GM12878 (cell line): ENCODE results near the gene MAPRE2. TPM values are rescaled to one million over a fixed set of nuclear protein-coding genes. Genes with fewer than 3 reads are reported as not detected.

Source experiments
- ATAC-seq: fragments of 200-7000 bp; cut with Tn5 transposase; 3 replicates; pipeline ENCODE4 v1.9.1; 2020; ENCODE audit warnings: mild to moderate bottlenecking, moderate library complexity
- BruUV-seq: library from RNA; stranded (reverse); fragments of 400-500 nt; replicated peaks from 2 replicates; lab custom pipeline; 2021; lab: Mats Ljungman, UMichigan
- CTCF ChIA-PET: fragments of 300-600 bp; sonication (Branson Sonifier 250); formaldehyde crosslinking; extraction: SDS; loops from one replicate; lab custom pipeline; 2021; ENCODE audit warnings: inconsistent platforms; lab: Yijun Ruan, JAX
- POLR2A ChIA-PET: fragments of 350-600 bp; formaldehyde crosslinking; extraction: SDS; loops from one replicate; lab custom pipeline; 2021; ENCODE audit warnings: inconsistent platforms; lab: Charles Lee
- RAD21 ChIA-PET: fragments of 300-600 bp; sonication (Branson Sonifier 250); formaldehyde crosslinking; loops from one replicate; lab custom pipeline; 2023; ENCODE audit warnings: antibody characterized with exemption; ENCODE audit not compliant: unreplicated experiment; lab: Charles Lee
- SMC1A ChIA-PET: fragments of 300-600 bp; sonication (Branson Sonifier 250); formaldehyde crosslinking; loops from one replicate; lab custom pipeline; 2023; ENCODE audit not compliant: unreplicated experiment, uncharacterized antibody; lab: Charles Lee
- DNase-seq: peaks from one replicate; pipeline ENCODE4 v3.0.0-alpha.2; 2011; ENCODE audit warnings: low read depth, low spot score
- FAIRE-seq: peaks from 3 replicates; lab custom pipeline; 2011; peaks lifted over from hg19 to GRCh38; lab: Jason Lieb, UNC
- H2AFZ ChIP-seq: 2 replicates; pipeline ENCODE4 v1.6.0; 2011; ENCODE audit warnings: low read depth, low read length, control low read depth; ENCODE audit not compliant: control insufficient read depth
- H3K27ac ChIP-seq: 2 replicates; pipeline ENCODE4 v1.5.1; 2011; ENCODE audit warnings: control low read depth; ENCODE audit not compliant: control insufficient read depth, insufficient read depth
- H3K27me3 ChIP-seq, 2 experiments: replicated peaks in 1 of 2; 2 replicates each; pipeline versions ENCODE4 v1.6.0 to v1.6.1; 2011; ENCODE audit warnings: low read length in 1 of 2; ENCODE audit not compliant: control insufficient read depth in 2 of 2, insufficient read depth in 2 of 2
- H3K36me3 ChIP-seq, 2 experiments: 2 replicates each; pipeline ENCODE4 v1.5.1; 2011; ENCODE audit warnings: low read length in 1 of 2; ENCODE audit not compliant: control insufficient read depth in 2 of 2, insufficient read depth in 2 of 2
- H3K4me1 ChIP-seq: 2 replicates; pipeline ENCODE4 v1.6.1; 2011; ENCODE audit warnings: mild to moderate bottlenecking, low read length, moderate library complexity, mixed read lengths; ENCODE audit not compliant: control insufficient read depth, insufficient read depth
- H3K4me2 ChIP-seq: 2 replicates; pipeline ENCODE4 v1.6.0; 2011; ENCODE audit warnings: control low read depth; ENCODE audit not compliant: control insufficient read depth, insufficient read depth
- H3K4me3 ChIP-seq: fragments of 200-600 bp; sonication (generic); 2 replicates; pipeline ENCODE4 v1.5.1; 2016
- H3K79me2 ChIP-seq: 2 replicates; pipeline ENCODE4 v1.6.0; 2011; ENCODE audit warnings: low read length; ENCODE audit not compliant: control insufficient read depth, insufficient read depth
- H3K9ac ChIP-seq: 2 replicates; pipeline ENCODE4 v1.8.0; 2011; ENCODE audit warnings: low read length, control low read depth, mixed read lengths; ENCODE audit not compliant: control insufficient read depth, insufficient read depth
- H3K9me3 ChIP-seq: replicated peaks from 3 replicates; pipeline ENCODE4 v1.5.1; 2011; ENCODE audit warnings: mild to moderate bottlenecking, low read length; ENCODE audit not compliant: control insufficient read depth, insufficient read depth
- H4K20me1 ChIP-seq: 2 replicates; pipeline ENCODE4 v1.6.0; 2011; ENCODE audit not compliant: control insufficient read depth, insufficient read depth
- ASH2L ChIP-seq: fragments of 300-600, 200-600 bp; sonication (generic); IDR thresholded peaks from 2 replicates; pipeline ENCODE4 v1.6.1; 2017; ENCODE audit warnings: low read depth, mild to moderate bottlenecking, borderline replicate concordance
- BCL3 ChIP-seq: IDR thresholded peaks from 2 replicates; pipeline ENCODE4 v1.6.1; 2011; ENCODE audit warnings: borderline replicate concordance, low read depth, mild to moderate bottlenecking, moderate library complexity, low read length; ENCODE audit not compliant: insufficient read depth, poor library complexity, severe bottlenecking
- BHLHE40 ChIP-seq, 2 experiments: fragments of 450-650 bp in 1 of 2; IDR thresholded peaks; 2 replicates each; pipeline ENCODE4 v1.6.1; 2011 to 2017; ENCODE audit warnings: low read depth in 2 of 2, borderline replicate concordance in 1 of 2, improper control_type of control experiment in 1 of 2, low read length in 1 of 2, mild to moderate bottlenecking in 1 of 2
- CBX3 ChIP-seq: fragments of 200-600 bp; sonication (generic); IDR thresholded peaks from 2 replicates; pipeline ENCODE4 v1.6.1; 2016; ENCODE audit warnings: low read depth, borderline replicate concordance
- FOXK2 ChIP-seq: fragments of 450-650 bp; IDR thresholded peaks from 2 replicates; pipeline ENCODE4 v1.6.1; 2017; ENCODE audit warnings: mild to moderate bottlenecking, moderate library complexity
- FOXM1 ChIP-seq: IDR thresholded peaks from 2 replicates; pipeline ENCODE4 v1.6.1; 2012; ENCODE audit warnings: low read depth, mild to moderate bottlenecking, inconsistent platforms, low read length, moderate library complexity
- HCFC1 ChIP-seq: fragments of 150-350 bp; IDR thresholded peaks from 2 replicates; pipeline ENCODE4 v1.6.1; 2014; ENCODE audit warnings: low read length
- IKZF1 ChIP-seq: fragments of 450-650 bp; conservative IDR thresholded peaks from 2 replicates; pipeline ENCODE4 v1.6.1; 2017; ENCODE audit warnings: antibody characterized with exemption, mild to moderate bottlenecking
- KAT2A ChIP-seq: conservative IDR thresholded peaks from 2 replicates; pipeline ENCODE4 v1.6.1; 2011; ENCODE audit warnings: low read depth, low read length; ENCODE audit not compliant: control insufficient read depth
- NFXL1 ChIP-seq: fragments of 450-650 bp; IDR thresholded peaks from 2 replicates; pipeline ENCODE4 v1.6.1; 2017; ENCODE audit warnings: antibody characterized with exemption, mild to moderate bottlenecking, borderline replicate concordance
- POLR2A ChIP-seq: IDR thresholded peaks from 2 replicates; pipeline ENCODE4 v1.6.1; 2011; ENCODE audit warnings: low read depth, mild to moderate bottlenecking, low read length
- RAD21 ChIP-seq: IDR thresholded peaks from 2 replicates; pipeline ENCODE4 v1.6.1; 2011; ENCODE audit warnings: mild to moderate bottlenecking, low read depth, low read length, moderate library complexity; ENCODE audit not compliant: insufficient read depth
- REST ChIP-seq: IDR thresholded peaks from 2 replicates; pipeline ENCODE4 v1.6.1; 2012; ENCODE audit warnings: mild to moderate bottlenecking, low read depth, low read length
- RUNX3 ChIP-seq: IDR thresholded peaks from 2 replicates; pipeline ENCODE4 v1.6.1; 2012; ENCODE audit warnings: low read length, inconsistent platforms
- STAT3 ChIP-seq: IDR thresholded peaks from 2 replicates; pipeline ENCODE4 v1.6.1; 2011; ENCODE audit warnings: low read depth, low read length, improper control_type of control experiment
- TCF12 ChIP-seq: IDR thresholded peaks from 2 replicates; pipeline ENCODE4 v1.6.1; 2011; ENCODE audit warnings: low read depth, mild to moderate bottlenecking, low read length
- WGBS: methylation state at CpG from one replicate; pipeline ENCODE4 v1.1.6; 2016; ENCODE audit warnings: low lambda C conversion rate; ENCODE audit not compliant: insufficient replicate concordance, insufficient coverage; ENCODE audit errors: missing lambda C conversion rate; 5-methylcytosine and 5-hydroxymethylcytosine counted together
- in situ Hi-C: fragments of 300-500 bp; cut with MboI; formaldehyde crosslinking; loops from 9 replicates; pipeline ENCODE4 v1.14.3; 2018; ENCODE audit warnings: mixed read lengths
- intact Hi-C: fragments of 100-400 bp; cut with micrococcal nuclease; formaldehyde crosslinking; loops from one replicate; pipeline ENCODE4 v1.14.2; 2022; ENCODE audit not compliant: unreplicated experiment
- polyA plus RNA-seq, 11 experiments: library from polyadenylated mRNA; depleted of rRNA in 4 of 11; unstranded in 6 of 11; stranded (reverse) in 5 of 11; fragments of >200 nt; fragmentation: Nextera tagmentation in 4 of 11; fragmentation: Illumina TruSeq in 1 of 11; extraction: Ambion mirVana in 4 of 11; extraction: Trizol in 1 of 11; gene quantifications; 1 replicate in 1 of 11; 2 replicates in 10 of 11; pipeline versions ENCODE4 v1.2.1 to v1.2.3, GENCODE V29; 2011 to 2016; ENCODE audit warnings: inconsistent platforms in 2 of 11, missing spikeins in 2 of 11, low read depth in 1 of 11
- total RNA-seq, 4 experiments: library from RNA; depleted of rRNA in 3 of 4; stranded (reverse); fragments of >200 nt in 3 of 4; fragmentation: Illumina TruSeq in 1 of 4; extraction: Trizol in 1 of 4; gene quantifications; 2 replicates each; pipeline versions ENCODE4 v1.2.1 to v1.2.3, GENCODE V29; 2013 to 2021

Gene MAPRE2
- total and polyA plus RNA-seq, 10 of the 15 experiments (the other 5 are each of a cell fraction or from before 2014, with no cell fraction given), result 11.0 to 50.6 (median 24.0) TPM

GRCh38 chr18:35027206-35027605, 14.0 kb upstream of the MAPRE2 start (continued):
- no peak for TF ChIP-seq REST
- TF ChIP-seq IKZF1, result no peak
- no peak for TF ChIP-seq STAT3
- no peak for TF ChIP-seq HCFC1

- DNase-seq (no peak), FAIRE-seq (no peak), ATAC-seq (no peak)
- BruUV-seq, result no TSS peak
- ChIA-PET RAD21 (interaction anchor here (0.6 to 7.0 kb wide), 15 partner anchors 12 to 358 kb away, joined by 3 to 83 read pairs (median 7); partner anchors contain the start of gene MAPRE2), POLR2A (interaction anchor here (1.0 to 5.0 kb wide), 6 partner anchors 12 to 44 kb away, joined by 3 to 49 read pairs (median 8); partner anchors contain the start of gene MAPRE2), CTCF (interaction anchor here (0.7 to 7.5 kb wide), 18 partner anchors 10 to 358 kb away, joined by 3 to 157 read pairs (median 10); partner anchors contain the start of gene MAPRE2), SMC1A (interaction anchor here (0.7 to 7.7 kb wide), 23 partner anchors 8 to 322 kb away, joined by 3 to 145 read pairs (median 4); partner anchors contain the start of gene MAPRE2)
- peaks cover 10% of the 10 kb centered on the region for H3K4me1 ChIP-seq
- no peak overlapping the region for H2AFZ ChIP-seq
- no peak overlapping the region for H3K27ac ChIP-seq
- H3K4me3 ChIP-seq, result no peak overlapping the region
- H3K36me3 ChIP-seq, result no peaks in the 10 kb centered on the region
- no peaks in the 10 kb centered on the region for H3K27me3 ChIP-seq
- H3K79me2 ChIP-seq, result no peaks in the 10 kb centered on the region
- in situ Hi-C loops, result loop anchor here (10.0 kb wide), 1 partner anchor 316 kb away; the partner anchor contains the start of gene ZNF24
- H4K20me1 ChIP-seq, result no peaks in the 10 kb centered on the region
- H3K9ac ChIP-seq, result no peak overlapping the region
- H3K9me3 ChIP-seq, result peaks cover 2% of the 10 kb centered on the region; the same call in 1 of the 3 replicates
- 94% methylated on average over 2 of the region's 2 CpGs for WGBS
- H3K4me2 ChIP-seq, result no peak overlapping the region
- intact Hi-C loops, result loop anchor here (5.0 kb wide), 1 partner anchor 329 kb away; no protein-coding TSS in a partner anchor
- TF ChIP-seq BCL3, result no peak
- TF ChIP-seq RUNX3, result no peak
- TF ChIP-seq KAT2A, result no peak
- TF ChIP-seq NFXL1, result no peak
- no peak for TF ChIP-seq POLR2A
- no peak for TF ChIP-seq ASH2L
- TF ChIP-seq RAD21, result no peak
- TF ChIP-seq FOXK2, result no peak
- TF ChIP-seq TCF12, result no peak
- no peak for TF ChIP-seq BHLHE40 (IDR thresholded peaks at IDR 0.05; ENCODE audit: borderline replicate concordance in 1 of 2, low read depth in 2 of 2, low read length in 1 of 2)
- TF ChIP-seq FOXM1, result no peak
- TF ChIP-seq CBX3, result no peak
Measured at GRCh38 chr18:35028536-35028935, 12.7 kb upstream of the MAPRE2 start.
